OCI-LY7 (cell line): ENCODE measurements around the gene TRAPPC12.

Source experiments
- CTCF ChIP-seq: fragments of 200-600 bp; sonication (generic); conservative IDR thresholded peaks from 2 replicates; pipeline ENCODE4 v1.5.1; 2014; ENCODE audit warnings: mild to moderate bottlenecking, antibody characterized with exemption, low read length, moderate library complexity, mixed read lengths
- EZH2phosphoT487 ChIP-seq: fragments of 200-600 bp; sonication (generic); IDR thresholded peaks from 2 replicates; pipeline ENCODE4 v1.6.1; 2018; ENCODE audit warnings: low read depth, borderline replicate concordance, mild to moderate bottlenecking, mixed run types, antibody characterized with exemption, low read length, moderate library complexity, mixed read lengths

DNA sequence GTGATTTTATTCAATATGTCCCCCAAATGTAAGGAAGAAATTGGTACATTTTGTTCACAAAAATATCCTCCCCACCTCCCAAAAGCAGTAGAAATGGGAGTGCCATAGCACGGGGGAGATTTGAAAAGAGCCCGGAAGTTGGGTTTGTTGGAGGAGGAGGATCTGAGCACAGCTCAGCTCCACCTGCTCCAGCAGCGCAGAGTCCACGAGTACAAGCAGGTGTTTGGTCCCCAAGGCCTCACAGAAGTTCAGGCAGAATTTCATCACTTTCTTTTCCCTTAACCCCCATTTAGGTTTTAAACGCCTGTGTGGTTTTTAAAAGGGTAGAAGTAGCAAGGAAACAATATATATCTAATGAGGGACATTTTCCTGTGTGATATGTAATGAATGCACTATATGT, 56.0 kb downstream of the TRAPPC12 start:
- no peak for TF ChIP-seq CTCF
- no peak for TF ChIP-seq EZH2phosphoT487
